Keratinocyte (primary cell): Measurements from ENCODE around the gene NFATC2. TPM values are rescaled to one million over a fixed set of nuclear protein-coding genes. Genes with fewer than 3 reads are reported as not detected.
A peak's percentile ranks its signal among the peaks of the same experiment; 100 is the strongest.

Experiments used
- DNase-seq: peaks from one replicate; pipeline ENCODE4 v3.0.0-alpha.2; 2011; ENCODE audit warnings: low read depth, missing footprints, low spot score
- FAIRE-seq: peaks from 2 replicates; lab custom pipeline; 2011; peaks lifted over from hg19 to GRCh38; lab: Jason Lieb, UNC
- H2AFZ ChIP-seq: 2 replicates; pipeline ENCODE4 v1.6.0; 2012; ENCODE audit warnings: low read length, control low read depth, inconsistent platforms; ENCODE audit not compliant: control insufficient read depth
- H3K27ac ChIP-seq: 2 replicates; pipeline ENCODE4 v1.5.1; 2011; ENCODE audit warnings: low read length; ENCODE audit not compliant: control insufficient read depth, insufficient read depth
- H3K27me3 ChIP-seq: 3 replicates; pipeline ENCODE4 v1.6.0; 2011; ENCODE audit warnings: low read length; ENCODE audit not compliant: control insufficient read depth, insufficient read depth; ENCODE audit errors: extremely low read depth
- H3K36me3 ChIP-seq, 2 experiments: 2 replicates in 1 of 2; 3 replicates in 1 of 2; pipeline ENCODE4 v1.5.1; 2011; ENCODE audit warnings: low read length in 2 of 2, mild to moderate bottlenecking in 1 of 2; ENCODE audit not compliant: control insufficient read depth in 2 of 2, insufficient read depth in 2 of 2; ENCODE audit errors: extremely low read depth in 1 of 2
- H3K4me1 ChIP-seq: 3 replicates; pipeline ENCODE4 v1.5.1; 2011; ENCODE audit warnings: low read length; ENCODE audit not compliant: control insufficient read depth, insufficient read depth; ENCODE audit errors: extremely low read depth
- H3K4me2 ChIP-seq: 3 replicates; pipeline ENCODE4 v1.6.0; 2011; ENCODE audit warnings: low read depth, low read length; ENCODE audit not compliant: control insufficient read depth, insufficient read depth; ENCODE audit errors: extremely low read depth
- H3K4me3 ChIP-seq, 3 experiments: fragments of 200-600 bp in 1 of 3; sonication (generic) in 1 of 3; 2 replicates in 2 of 3; 3 replicates in 1 of 3; pipeline ENCODE4 v1.5.1; 2011 to 2016; ENCODE audit warnings: low read length in 3 of 3, mild to moderate bottlenecking in 3 of 3, control low read depth in 2 of 3, inconsistent platforms in 1 of 3, low read depth in 1 of 3, mixed read lengths in 1 of 3, mixed run types in 1 of 3, moderate library complexity in 1 of 3; ENCODE audit not compliant: control insufficient read depth in 2 of 3, insufficient read depth in 2 of 3; ENCODE audit errors: extremely low read depth in 1 of 3
- H3K79me2 ChIP-seq: 2 replicates; pipeline ENCODE4 v1.6.0; 2012; ENCODE audit warnings: low read length; ENCODE audit not compliant: control insufficient read depth, insufficient read depth
- H3K9ac ChIP-seq: 3 replicates; pipeline ENCODE4 v1.6.0; 2011; ENCODE audit warnings: low read length; ENCODE audit not compliant: control insufficient read depth, insufficient read depth; ENCODE audit errors: extremely low read depth
- H3K9me1 ChIP-seq: 3 replicates; pipeline ENCODE4 v1.6.0; 2011; ENCODE audit warnings: low read length; ENCODE audit not compliant: control insufficient read depth, insufficient read depth; ENCODE audit errors: extremely low read depth
- H3K9me3 ChIP-seq: 2 replicates; pipeline ENCODE4 v1.5.1; 2012; ENCODE audit warnings: low read depth, low read length; ENCODE audit not compliant: control insufficient read depth
- H4K20me1 ChIP-seq: 3 replicates; pipeline ENCODE4 v1.6.0; 2011; ENCODE audit warnings: low read length; ENCODE audit not compliant: control insufficient read depth, insufficient read depth; ENCODE audit errors: extremely low read depth
- EZH2 ChIP-seq: IDR thresholded peaks from one replicate; pipeline ENCODE4 v1.6.1; 2012; ENCODE audit warnings: inconsistent platforms, mild to moderate bottlenecking, low read length, moderate library complexity
- dilution Hi-C: fragments of 300-500 bp; cut with MboI; formaldehyde crosslinking; loops from one replicate; pipeline ENCODE4 v1.7.0; 2020; ENCODE audit warnings: low sequenced_read_pairs; ENCODE audit not compliant: extremely low pct_ligation_motif_present
- polyA plus RNA-seq, 5 experiments: library from polyadenylated mRNA; depleted of rRNA in 3 of 5; stranded (reverse) in 3 of 5; stranded (forward) in 1 of 5; unstranded in 1 of 5; fragments of >200 nt; gene quantifications; 1 replicate in 1 of 5; 2 replicates in 3 of 5; 3 replicates in 1 of 5; pipeline versions ENCODE4 v1.2.1 to v1.2.3, GENCODE V29; 2011 to 2012; ENCODE audit warnings: missing spikeins in 2 of 5, low read depth in 1 of 5, low replicate concordance in 1 of 5
- TF ChIP-seq, protein P1 (sequence below), 3 experiments: IDR thresholded peaks in 1 of 3; conservative IDR thresholded peaks in 1 of 3; optimal IDR thresholded peaks in 1 of 3; 2 replicates in 2 of 3; 3 replicates in 1 of 3; pipeline versions ENCODE3 to v1.5.1; 2011; ENCODE audit warnings: low read length in 3 of 3, mild to moderate bottlenecking in 3 of 3, moderate library complexity in 2 of 3, control low read depth in 1 of 3, inconsistent platforms in 1 of 3; ENCODE audit not compliant: insufficient read depth in 2 of 3; ENCODE audit errors: extremely low read depth in 1 of 3

Gene NFATC2
- polyA plus RNA-seq, 1 donor (not counting 4 experiments of a cell fraction or from before 2014, with no cell fraction given) = 0.05 TPM

DNA sequence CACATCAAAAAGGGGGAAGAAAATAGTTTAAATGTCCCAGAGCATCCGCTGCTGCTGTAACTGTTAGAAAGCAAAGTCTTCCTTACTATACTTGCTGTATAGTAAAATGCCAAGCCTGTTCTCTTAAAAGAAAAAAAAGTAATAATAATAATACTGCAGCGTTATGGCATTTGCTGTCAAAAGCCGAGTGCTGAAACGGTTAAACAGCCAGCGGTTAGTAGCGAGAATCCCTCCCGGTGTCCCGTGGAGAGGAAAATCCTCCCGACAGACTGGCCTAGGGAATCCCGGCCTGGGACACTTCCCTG, 19.5 kb upstream of the NFATC2 start:
- TF ChIP-seq EZH2 = peak; percentile 85
- TF ChIP-seq, protein P1, sequence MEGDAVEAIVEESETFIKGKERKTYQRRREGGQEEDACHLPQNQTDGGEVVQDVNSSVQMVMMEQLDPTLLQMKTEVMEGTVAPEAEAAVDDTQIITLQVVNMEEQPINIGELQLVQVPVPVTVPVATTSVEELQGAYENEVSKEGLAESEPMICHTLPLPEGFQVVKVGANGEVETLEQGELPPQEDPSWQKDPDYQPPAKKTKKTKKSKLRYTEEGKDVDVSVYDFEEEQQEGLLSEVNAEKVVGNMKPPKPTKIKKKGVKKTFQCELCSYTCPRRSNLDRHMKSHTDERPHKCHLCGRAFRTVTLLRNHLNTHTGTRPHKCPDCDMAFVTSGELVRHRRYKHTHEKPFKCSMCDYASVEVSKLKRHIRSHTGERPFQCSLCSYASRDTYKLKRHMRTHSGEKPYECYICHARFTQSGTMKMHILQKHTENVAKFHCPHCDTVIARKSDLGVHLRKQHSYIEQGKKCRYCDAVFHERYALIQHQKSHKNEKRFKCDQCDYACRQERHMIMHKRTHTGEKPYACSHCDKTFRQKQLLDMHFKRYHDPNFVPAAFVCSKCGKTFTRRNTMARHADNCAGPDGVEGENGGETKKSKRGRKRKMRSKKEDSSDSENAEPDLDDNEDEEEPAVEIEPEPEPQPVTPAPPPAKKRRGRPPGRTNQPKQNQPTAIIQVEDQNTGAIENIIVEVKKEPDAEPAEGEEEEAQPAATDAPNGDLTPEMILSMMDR (optimal IDR thresholded peaks at IDR 0.05 in 1 of 3, IDR thresholded peaks at IDR 0.05 in 1 of 3, conservative IDR thresholded peaks at IDR 0.05 in 1 of 3; ENCODE audit: extremely low read depth in 1 of 3, insufficient read depth in 2 of 3, low read length in 3 of 3) = no peak
- peak overlapping the region; percentile 15 to 58 (median 54) for H3K4me3 ChIP-seq
- no peak overlapping the region for H2AFZ ChIP-seq
- no peaks in the 10 kb centered on the region for H3K9me3 ChIP-seq
- dilution Hi-C loops = no loop called here
- FAIRE-seq = no peak
- H3K4me1 ChIP-seq = peaks cover 25% of the 10 kb centered on the region
- peak overlapping the region; percentile 40 for H3K9ac ChIP-seq
- peak overlapping the region; percentile 77 for H3K4me2 ChIP-seq
- H3K36me3 ChIP-seq = no peaks in the 10 kb centered on the region
- H3K79me2 ChIP-seq = no peaks in the 10 kb centered on the region
- H3K27ac ChIP-seq = no peak overlapping the region
- H3K9me1 ChIP-seq = no peaks in the 10 kb centered on the region
- DNase-seq = no peak
- H4K20me1 ChIP-seq = no peaks in the 10 kb centered on the region
- H3K27me3 ChIP-seq = peaks cover 66% of the 10 kb centered on the region

DNA sequence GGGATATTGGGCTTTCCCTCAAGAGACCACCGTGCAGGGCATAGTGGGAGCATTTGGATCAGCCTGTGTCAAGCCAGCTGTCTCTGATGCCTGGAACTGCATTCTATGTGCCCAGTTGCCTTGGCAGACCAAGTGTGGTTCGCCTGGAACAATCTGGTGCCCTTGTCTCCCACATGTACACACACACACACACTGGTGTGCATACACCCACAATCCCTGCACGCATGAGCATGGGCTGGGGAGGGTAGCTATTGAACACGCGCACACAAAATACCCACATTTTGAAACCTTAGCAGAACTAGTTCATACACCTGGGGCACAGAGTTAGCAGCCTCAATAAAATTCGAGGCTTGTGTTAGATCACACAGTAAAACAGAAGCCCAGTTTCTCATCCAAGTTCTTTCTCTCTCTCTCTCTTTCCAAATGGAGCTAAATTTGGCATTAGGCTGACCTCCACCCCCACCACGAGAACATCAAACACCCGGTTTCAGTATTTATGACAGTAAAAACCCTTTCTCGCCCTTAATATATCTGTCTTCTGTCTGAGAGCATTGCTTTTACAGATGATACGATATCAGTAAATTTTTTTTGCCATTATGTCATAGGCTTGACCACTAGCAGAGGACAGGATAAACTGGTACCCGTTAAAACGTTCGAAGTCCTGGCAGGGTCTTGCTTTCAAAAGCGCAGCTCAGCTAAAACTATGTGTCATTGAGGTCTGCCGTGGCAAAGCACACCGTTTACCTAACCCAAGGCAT, 18.2 kb upstream of the NFATC2 start:
- Histone ChIP-seq H3K9ac (no peak overlapping the region), H4K20me1 (no peaks in the 10 kb centered on the region), H3K79me2 (no peaks in the 10 kb centered on the region), H3K27me3 (peaks cover 62% of the 10 kb centered on the region), H3K4me2 (no peak overlapping the region), H3K9me1 (no peaks in the 10 kb centered on the region), H3K9me3 (no peaks in the 10 kb centered on the region), H3K36me3 (no peaks in the 10 kb centered on the region), H3K4me3 (no peak overlapping the region), H3K27ac (no peak overlapping the region), H3K4me1 (peaks cover 25% of the 10 kb centered on the region), H2AFZ (no peak overlapping the region)
- dilution Hi-C loops = no loop called here
- FAIRE-seq (no peak), DNase-seq (no peak)
- TF ChIP-seq, protein P1 (optimal IDR thresholded peaks at IDR 0.05 in 1 of 3, IDR thresholded peaks at IDR 0.05 in 1 of 3, conservative IDR thresholded peaks at IDR 0.05 in 1 of 3; ENCODE audit: extremely low read depth in 1 of 3, insufficient read depth in 2 of 3, low read length in 3 of 3) = no peak
- no peak for TF ChIP-seq EZH2
